Lung (tissue), 12 donors: ENCODE data around the gene ATP8A1. TPM values are rescaled to one million over a fixed set of nuclear protein-coding genes. Genes with fewer than 3 reads are reported as not detected.
A peak's percentile ranks its signal among the peaks of the same experiment; 100 is the strongest.

Experiments used
- ATAC-seq: fragments of 200-7000 bp; cut with Tn5 transposase; one replicate; pipeline ENCODE4 v1.9.1; 2020; ENCODE audit warnings: moderate number of reproducible peaks; ENCODE audit not compliant: insufficient read depth, low FRiP score
- DNase-seq, 3 donors: peaks; one replicate each; pipeline ENCODE4 v3.0.0-alpha.2; 2013 to 2017
- H3K27ac ChIP-seq, 2 donors: one replicate each; pipeline ENCODE4 v1.5.1; 2013; ENCODE audit warnings: mild to moderate bottlenecking in 2 of 2, moderate library complexity in 2 of 2, control low read depth in 1 of 2, inconsistent platforms in 1 of 2, low read depth in 1 of 2, low read length in 1 of 2
- H3K27me3 ChIP-seq, 3 donors: one replicate each; pipeline ENCODE4 v1.5.1; 2013; ENCODE audit warnings: low read length in 2 of 3; ENCODE audit not compliant: control insufficient read depth in 3 of 3, insufficient read depth in 3 of 3
- H3K36me3 ChIP-seq, 4 donors: one replicate each; pipeline ENCODE4 v1.5.1; 2013; ENCODE audit warnings: low read length in 4 of 4, mild to moderate bottlenecking in 1 of 4, moderate library complexity in 1 of 4; ENCODE audit not compliant: control insufficient read depth in 4 of 4, insufficient read depth in 4 of 4
- H3K4me1 ChIP-seq, 5 donors: one replicate each; pipeline ENCODE4 v1.5.1; 2013; ENCODE audit warnings: low read length in 5 of 5, mild to moderate bottlenecking in 2 of 5, moderate library complexity in 1 of 5; ENCODE audit not compliant: control insufficient read depth in 5 of 5, insufficient read depth in 5 of 5
- H3K4me3 ChIP-seq: one replicate; pipeline ENCODE4 v1.5.1; 2013; ENCODE audit warnings: mild to moderate bottlenecking, control low read depth, moderate library complexity
- H3K9ac ChIP-seq, 2 donors: one replicate each; pipeline ENCODE4 v1.5.1; 2013; ENCODE audit warnings: low read length in 2 of 2, control low read depth in 1 of 2; ENCODE audit not compliant: insufficient read depth in 1 of 2
- H3K9me3 ChIP-seq, 4 donors: one replicate each; pipeline ENCODE4 v1.5.1; 2013; ENCODE audit warnings: low read length in 3 of 4, mild to moderate bottlenecking in 1 of 4, moderate library complexity in 1 of 4; ENCODE audit not compliant: control insufficient read depth in 4 of 4, insufficient read depth in 3 of 4
- WGBS, 2 donors: extraction: QIAGEN DNeasy Blood & Tissue Kit; methylation state at CpG; one replicate each; pipeline ENCODE4 v1.1.7; 2013; 5-methylcytosine and 5-hydroxymethylcytosine counted together
- polyA plus RNA-seq, 2 donors: library from polyadenylated mRNA; stranded (reverse); fragments of 200-250 nt; gene quantifications; one replicate each; pipeline ENCODE4 v1.2.1, GENCODE V29; 2013
- total RNA-seq, 2 donors: library from RNA; depleted of rRNA in 1 of 2; stranded (reverse); fragments of >200 nt in 1 of 2; gene quantifications; one replicate each; pipeline ENCODE4 v1.2.1, GENCODE V29; 2014 to 2021
- TF ChIP-seq, protein P1 (sequence below): IDR thresholded peaks from 2 replicates; pipeline ENCODE4 v1.5.1; 2012; ENCODE audit warnings: mild to moderate bottlenecking; ENCODE audit errors: control extremely low read depth, extremely low read depth
- donor health status: control.
- donor health status: control.
- donor health status: Bipolar disorder and iron deficiency.
- donor health status: healthy.
- donor health status: DM: yes; HTN: yes; CAD: no.

ATP8A1 gene
- total and polyA plus RNA-seq, 4 donors, result 13.8 to 297 (median 48.9) TPM

GRCh38 chr4:42392436-42392835, 264.5 kb downstream of the ATP8A1 start:
- WGBS, 2 donors, result 84% methylated on average over 4 of the region's 4 CpGs
- TF ChIP-seq, protein P1, sequence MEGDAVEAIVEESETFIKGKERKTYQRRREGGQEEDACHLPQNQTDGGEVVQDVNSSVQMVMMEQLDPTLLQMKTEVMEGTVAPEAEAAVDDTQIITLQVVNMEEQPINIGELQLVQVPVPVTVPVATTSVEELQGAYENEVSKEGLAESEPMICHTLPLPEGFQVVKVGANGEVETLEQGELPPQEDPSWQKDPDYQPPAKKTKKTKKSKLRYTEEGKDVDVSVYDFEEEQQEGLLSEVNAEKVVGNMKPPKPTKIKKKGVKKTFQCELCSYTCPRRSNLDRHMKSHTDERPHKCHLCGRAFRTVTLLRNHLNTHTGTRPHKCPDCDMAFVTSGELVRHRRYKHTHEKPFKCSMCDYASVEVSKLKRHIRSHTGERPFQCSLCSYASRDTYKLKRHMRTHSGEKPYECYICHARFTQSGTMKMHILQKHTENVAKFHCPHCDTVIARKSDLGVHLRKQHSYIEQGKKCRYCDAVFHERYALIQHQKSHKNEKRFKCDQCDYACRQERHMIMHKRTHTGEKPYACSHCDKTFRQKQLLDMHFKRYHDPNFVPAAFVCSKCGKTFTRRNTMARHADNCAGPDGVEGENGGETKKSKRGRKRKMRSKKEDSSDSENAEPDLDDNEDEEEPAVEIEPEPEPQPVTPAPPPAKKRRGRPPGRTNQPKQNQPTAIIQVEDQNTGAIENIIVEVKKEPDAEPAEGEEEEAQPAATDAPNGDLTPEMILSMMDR, result no peak
- no peak overlapping the region for H3K9ac ChIP-seq

GRCh38 chr4:42391981-42392380, 264.9 kb downstream of the ATP8A1 start:
- TF ChIP-seq, protein P1, result no peak
- no peaks in the 10 kb centered on the region for H3K36me3 ChIP-seq
- WGBS, 2 donors, result 57 to 66% methylated on average over 5 of the region's 5 CpGs
- no peak overlapping the region for H3K9ac ChIP-seq
- H3K9me3 ChIP-seq, result peaks cover 0 to 2% (median 0%) of the 10 kb centered on the region in 4 donors
- peak overlapping the region in 1 of 2 donors; percentile 34 for H3K27ac ChIP-seq
- H3K4me3 ChIP-seq, result no peak overlapping the region
- ATAC-seq (no peak), DNase-seq (no peak)
- peaks cover 0 to 16% (median 6%) of the 10 kb centered on the region in 3 donors for H3K27me3 ChIP-seq
- H3K4me1 ChIP-seq, result peaks cover 0 to 28% (median 2%) of the 10 kb centered on the region in 5 donors

More at GRCh38 chr4:42392436-42392835, 264.5 kb downstream of the ATP8A1 start:
- H3K36me3 ChIP-seq, result no peaks in the 10 kb centered on the region
- DNase-seq (no peak), ATAC-seq (no peak)
- H3K27ac ChIP-seq, result peak overlapping the region in 1 of 2 donors; percentile 34
- peaks cover 0 to 28% (median 2%) of the 10 kb centered on the region in 5 donors for H3K4me1 ChIP-seq
- no peak overlapping the region for H3K4me3 ChIP-seq
- peaks cover 0 to 18% (median 6%) of the 10 kb centered on the region in 3 donors for H3K27me3 ChIP-seq
- peaks cover 0 to 2% (median 0%) of the 10 kb centered on the region in 4 donors for H3K9me3 ChIP-seq

GRCh38 chr4:42391355-42391664, 265.6 kb downstream of the ATP8A1 start:
- Histone ChIP-seq H3K9ac (no peak overlapping the region), H3K27me3 (peaks cover 0 to 9% (median 6%) of the 10 kb centered on the region in 3 donors), H3K4me1 (peaks cover 0 to 24% (median 2%) of the 10 kb centered on the region in 5 donors), H3K4me3 (no peak overlapping the region), H3K27ac (no peak overlapping the region), H3K36me3 (no peaks in the 10 kb centered on the region), H3K9me3 (no peaks in the 10 kb centered on the region)
- peak in 1 of 3 donors; percentile 43 for DNase-seq
- TF ChIP-seq, protein P1, result no peak
- no peak for ATAC-seq
- WGBS, 2 donors, result 65 to 91% methylated on average over 2 of the region's 2 CpGs
